Esophagus muscularis mucosa (tissue), 4 donors: Measurements from ENCODE around the gene LMX1B. TPM values are rescaled to one million over a fixed set of nuclear protein-coding genes. Genes with fewer than 3 reads are reported as not detected.

Experiments used
- DNase-seq: peaks from one replicate; pipeline ENCODE4 v3.0.0-alpha.2; 2017; ENCODE audit errors: extremely low spot score
- H3K27ac ChIP-seq, 4 donors: fragments of 200-600 bp; sonication (generic); replicated peaks in 1 of 4; 1 replicate in 3 of 4; 2 replicates in 1 of 4; pipeline ENCODE4 v1.5.1; 2016 to 2019; ENCODE audit warnings: mild to moderate bottlenecking in 1 of 4
- H3K27me3 ChIP-seq, 4 donors: fragments of 200-600 bp; sonication (generic); one replicate each; pipeline versions ENCODE4 v1.5.1 to v1.6.0; 2016 to 2019
- H3K36me3 ChIP-seq, 4 donors: fragments of 200-600 bp; sonication (generic); one replicate each; pipeline ENCODE4 v1.5.1; 2016 to 2019
- H3K4me1 ChIP-seq, 4 donors: fragments of 200-600 bp; sonication (generic); one replicate each; pipeline ENCODE4 v1.5.1; 2016 to 2019
- H3K4me3 ChIP-seq, 4 donors: fragments of 200-600 bp; sonication (generic); 1 replicate in 2 of 4; 2 replicates in 2 of 4; pipeline ENCODE4 v1.5.1; 2016 to 2019; ENCODE audit warnings: mild to moderate bottlenecking in 4 of 4, moderate library complexity in 1 of 4
- H3K9me3 ChIP-seq, 4 donors: fragments of 200-600 bp; sonication (generic); 1 replicate in 3 of 4; 2 replicates in 1 of 4; pipeline ENCODE4 v1.5.1; 2016 to 2019
- CTCF ChIP-seq, 3 experiments: fragments of 200-600 bp in 2 of 3; fragments of 450-650 bp in 1 of 3; sonication (generic) in 2 of 3; IDR thresholded peaks; one replicate each; pipeline ENCODE4 v1.5.1; 2017 to 2019; ENCODE audit warnings: antibody characterized with exemption in 3 of 3, mild to moderate bottlenecking in 2 of 3, moderate library complexity in 1 of 3
- EP300 ChIP-seq: sonication (generic); formaldehyde crosslinking; IDR thresholded peaks from one replicate; pipeline ENCODE4 v1.6.1; 2017; ENCODE audit warnings: antibody characterized with exemption
- POLR2A ChIP-seq: fragments of 450-650 bp; IDR thresholded peaks from one replicate; pipeline ENCODE4 v1.6.1; 2017; ENCODE audit warnings: antibody characterized with exemption, moderate library complexity, mild to moderate bottlenecking, low read depth
- POLR2AphosphoS5 ChIP-seq, 2 donors: sonication (generic); formaldehyde crosslinking; IDR thresholded peaks; one replicate each; pipeline ENCODE4 v1.6.1; 2017; ENCODE audit warnings: antibody characterized with exemption in 2 of 2
- WGBS: methylation state at CpG from one replicate; pipeline ENCODE4 v1.1.5; 2018; 5-methylcytosine and 5-hydroxymethylcytosine counted together
- intact Hi-C: fragments of 100-400 bp; cut with DNase I; formaldehyde crosslinking; loops from one replicate; pipeline ENCODE4 v1.15.1; 2023
- total RNA-seq, 4 donors: library from RNA; depleted of rRNA; stranded (reverse); fragments of >200 nt; gene quantifications; one replicate each; pipeline versions ENCODE4 v1.1.0 to v1.2.1, GENCODE V29; 2016

The LMX1B gene
- total RNA-seq, 4 donors from 2014 or later: under 0.01 to 0.66 (median 0.24) TPM

GRCh38 chr9:126699401-126699881, 85.7 kb downstream of the LMX1B start:
- 91% methylated on average over 1 of the region's 10 CpGs for WGBS
- H3K27me3 ChIP-seq: peaks cover 0 to 58% (median 17%) of the 10 kb centered on the region in 4 donors
- no peak overlapping the region for H3K4me3 ChIP-seq
- H3K27ac ChIP-seq: no peak overlapping the region
- no peaks in the 10 kb centered on the region for H3K9me3 ChIP-seq
- H3K36me3 ChIP-seq: no peaks in the 10 kb centered on the region
- no peak for DNase-seq
- intact Hi-C loops: no loop called here
- TF ChIP-seq CTCF (IDR thresholded peaks at IDR 0.05): no peak
- TF ChIP-seq POLR2A: no peak
- TF ChIP-seq POLR2AphosphoS5 (IDR thresholded peaks at IDR 0.05): no peak
- no peak for TF ChIP-seq EP300
- H3K4me1 ChIP-seq: peaks cover under 1 to 5% (median 2%) of the 10 kb centered on the region in 4 donors

- H3K4me1 ChIP-seq: peaks cover 9 to 13% (median 11%) of the 10 kb centered on the region in 4 donors
- intact Hi-C loops: no loop called here
- H3K27me3 ChIP-seq: peaks cover 0 to 60% (median 17%) of the 10 kb centered on the region in 4 donors
- H3K36me3 ChIP-seq: no peaks in the 10 kb centered on the region
- DNase-seq: no peak
- whole genome bisulfite sequencing: 93% methylated on average over 7 of the region's 10 CpGs
- H3K9me3 ChIP-seq: no peaks in the 10 kb centered on the region
- no peak overlapping the region for H3K4me3 ChIP-seq
- TF ChIP-seq POLR2AphosphoS5 (IDR thresholded peaks at IDR 0.05) (no peak), CTCF (IDR thresholded peaks at IDR 0.05) (no peak), POLR2A (no peak), EP300 (no peak)
- no peak overlapping the region for H3K27ac ChIP-seq
Observed at GRCh38 chr9:126700296-126700695, 86.6 kb downstream of the LMX1B start.

- Histone ChIP-seq H3K27ac (no peak overlapping the region), H3K36me3 (no peaks in the 10 kb centered on the region), H3K4me3 (no peak overlapping the region), H3K4me1 (peaks cover 14 to 22% (median 19%) of the 10 kb centered on the region in 4 donors), H3K27me3 (peaks cover 0 to 61% (median 17%) of the 10 kb centered on the region in 4 donors), H3K9me3 (no peaks in the 10 kb centered on the region)
- no peak for DNase-seq
- intact Hi-C loops: no loop called here
- WGBS: 77% methylated on average over 14 of the region's 14 CpGs
- TF ChIP-seq CTCF (IDR thresholded peaks at IDR 0.05): no peak
- no peak for TF ChIP-seq POLR2AphosphoS5 (IDR thresholded peaks at IDR 0.05)
- no peak for TF ChIP-seq EP300
- TF ChIP-seq POLR2A: no peak
Observed at GRCh38 chr9:126700903-126701812, 87.4 kb downstream of the LMX1B start.

- no peak for DNase-seq
- H3K27me3 ChIP-seq: peaks cover 0 to 59% (median 18%) of the 10 kb centered on the region in 4 donors
- TF ChIP-seq POLR2A (no peak), CTCF (IDR thresholded peaks at IDR 0.05) (no peak), EP300 (no peak), POLR2AphosphoS5 (IDR thresholded peaks at IDR 0.05) (no peak)
- H3K36me3 ChIP-seq: no peaks in the 10 kb centered on the region
- peaks cover 14 to 25% (median 20%) of the 10 kb centered on the region in 4 donors for H3K4me1 ChIP-seq
- no peak overlapping the region for H3K4me3 ChIP-seq
- H3K9me3 ChIP-seq: no peaks in the 10 kb centered on the region
- 86% methylated on average over 9 of the region's 9 CpGs for WGBS
- no peak overlapping the region for H3K27ac ChIP-seq
- intact Hi-C loops: no loop called here
Observed at GRCh38 chr9:126701813-126702140, 88.0 kb downstream of the LMX1B start.
